Middle frontal gyrus (tissue), 1 donor: ENCODE measurements around the gene LONP1.
A peak's percentile ranks its signal among the peaks of the same experiment; 100 is the strongest.
"Not testable (repeated sequence)": the region's sequence is repeated elsewhere in the genome, so short reads cannot be mapped to it uniquely, and the experiment has no call there.

ENCODE experiments used
- DNase-seq: peaks from one replicate; pipeline ENCODE4 v3.0.0-alpha.2; 2015; ENCODE audit warnings: low spot score; ENCODE audit errors: extremely low spot score

Gene LONP1, protein sequence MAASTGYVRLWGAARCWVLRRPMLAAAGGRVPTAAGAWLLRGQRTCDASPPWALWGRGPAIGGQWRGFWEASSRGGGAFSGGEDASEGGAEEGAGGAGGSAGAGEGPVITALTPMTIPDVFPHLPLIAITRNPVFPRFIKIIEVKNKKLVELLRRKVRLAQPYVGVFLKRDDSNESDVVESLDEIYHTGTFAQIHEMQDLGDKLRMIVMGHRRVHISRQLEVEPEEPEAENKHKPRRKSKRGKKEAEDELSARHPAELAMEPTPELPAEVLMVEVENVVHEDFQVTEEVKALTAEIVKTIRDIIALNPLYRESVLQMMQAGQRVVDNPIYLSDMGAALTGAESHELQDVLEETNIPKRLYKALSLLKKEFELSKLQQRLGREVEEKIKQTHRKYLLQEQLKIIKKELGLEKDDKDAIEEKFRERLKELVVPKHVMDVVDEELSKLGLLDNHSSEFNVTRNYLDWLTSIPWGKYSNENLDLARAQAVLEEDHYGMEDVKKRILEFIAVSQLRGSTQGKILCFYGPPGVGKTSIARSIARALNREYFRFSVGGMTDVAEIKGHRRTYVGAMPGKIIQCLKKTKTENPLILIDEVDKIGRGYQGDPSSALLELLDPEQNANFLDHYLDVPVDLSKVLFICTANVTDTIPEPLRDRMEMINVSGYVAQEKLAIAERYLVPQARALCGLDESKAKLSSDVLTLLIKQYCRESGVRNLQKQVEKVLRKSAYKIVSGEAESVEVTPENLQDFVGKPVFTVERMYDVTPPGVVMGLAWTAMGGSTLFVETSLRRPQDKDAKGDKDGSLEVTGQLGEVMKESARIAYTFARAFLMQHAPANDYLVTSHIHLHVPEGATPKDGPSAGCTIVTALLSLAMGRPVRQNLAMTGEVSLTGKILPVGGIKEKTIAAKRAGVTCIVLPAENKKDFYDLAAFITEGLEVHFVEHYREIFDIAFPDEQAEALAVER

DNA sequence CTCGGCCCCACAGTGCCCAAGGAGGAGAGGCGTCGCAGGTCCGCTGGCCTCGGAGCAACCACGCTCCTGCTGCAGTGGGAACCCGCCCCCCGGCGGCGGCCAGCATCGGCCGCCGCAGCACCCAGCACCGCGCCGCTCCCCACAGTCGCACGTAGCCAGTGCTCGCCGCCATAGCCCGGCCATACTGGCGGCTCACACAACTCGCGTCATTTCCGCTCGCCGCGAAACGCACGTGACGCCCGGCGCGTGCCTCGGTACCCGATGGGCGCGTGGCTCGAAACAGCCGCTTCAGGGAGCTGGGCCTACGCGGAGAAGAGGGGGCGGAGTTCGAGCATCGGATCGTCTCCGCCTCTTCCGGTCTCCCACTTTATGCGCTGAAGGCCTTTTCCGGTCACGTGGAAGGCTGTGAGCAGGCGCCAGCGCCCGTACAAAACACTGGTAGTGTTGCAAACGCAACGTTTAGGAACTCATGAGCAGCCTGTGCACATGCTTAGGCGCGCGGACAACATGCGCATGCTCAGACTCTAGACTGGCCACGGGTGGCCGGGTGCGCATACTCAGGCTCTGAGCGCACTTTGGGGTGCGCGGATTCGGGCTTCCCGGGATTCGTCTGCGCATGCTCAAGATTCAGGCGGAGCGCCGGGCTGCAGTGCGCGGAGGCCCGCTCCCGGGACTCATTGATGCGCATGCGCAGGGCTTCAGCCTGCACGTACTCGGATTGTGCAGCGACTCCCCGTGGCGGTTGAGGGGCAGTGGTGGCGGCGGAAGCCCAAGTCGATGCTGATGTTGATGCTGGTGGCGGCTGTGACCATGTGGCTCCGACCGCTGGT lies at the start of gene LONP1, which contains the start of gene CATSPERD:
Gene LONP1, minus strand, starts transcription at position 186 of the 830 bp plus-strand sequence. Its CDS starts 14 bp downstream, at position 172.
Gene CATSPERD, plus strand, starts transcription at position 677 of the 830 bp plus-strand sequence. Its CDS starts 101 bp downstream, at position 778.
- DNase-seq = peak; percentile 98

DNA sequence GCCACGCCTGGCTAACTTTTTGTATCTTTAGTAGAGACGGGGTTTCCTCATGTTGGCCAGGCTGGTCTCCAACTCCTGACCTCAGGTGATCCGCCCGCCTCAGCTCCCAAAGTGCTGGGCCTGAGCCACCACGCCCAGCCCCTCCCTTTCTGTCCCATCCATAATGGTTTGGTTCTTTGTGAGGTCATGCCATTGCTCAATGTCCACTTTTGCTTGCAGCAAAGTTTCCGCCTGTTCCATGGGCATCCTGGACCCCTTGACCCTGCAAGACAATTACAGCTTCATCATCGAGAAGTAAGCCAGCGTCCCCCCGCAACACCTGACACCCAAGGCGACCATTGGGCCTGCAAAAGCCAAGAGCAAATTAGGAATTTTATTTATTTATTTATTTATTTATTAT lies 48.0 kb upstream of the LONP1 start:
- no peak for DNase-seq

DNA sequence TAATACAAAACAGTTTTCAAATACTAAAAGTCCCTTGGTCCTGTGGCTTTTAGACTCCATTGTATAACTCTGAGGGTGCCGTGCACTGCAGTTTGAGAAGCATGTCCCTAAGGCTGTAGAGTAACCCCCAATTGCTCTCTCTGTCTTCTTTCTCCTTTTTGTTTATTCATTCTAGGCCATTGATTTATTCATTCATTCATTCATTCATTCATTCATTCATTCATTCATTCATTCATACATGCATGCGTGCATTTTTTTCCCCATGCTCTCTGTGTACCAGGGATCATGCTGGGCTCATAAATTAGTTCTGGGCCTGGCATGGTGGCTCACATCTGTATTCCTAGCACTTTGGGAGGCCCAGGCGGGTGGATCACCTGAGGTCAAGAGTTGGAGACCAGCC lies 45.3 kb upstream of the LONP1 start:
- no peak for DNase-seq

DNA sequence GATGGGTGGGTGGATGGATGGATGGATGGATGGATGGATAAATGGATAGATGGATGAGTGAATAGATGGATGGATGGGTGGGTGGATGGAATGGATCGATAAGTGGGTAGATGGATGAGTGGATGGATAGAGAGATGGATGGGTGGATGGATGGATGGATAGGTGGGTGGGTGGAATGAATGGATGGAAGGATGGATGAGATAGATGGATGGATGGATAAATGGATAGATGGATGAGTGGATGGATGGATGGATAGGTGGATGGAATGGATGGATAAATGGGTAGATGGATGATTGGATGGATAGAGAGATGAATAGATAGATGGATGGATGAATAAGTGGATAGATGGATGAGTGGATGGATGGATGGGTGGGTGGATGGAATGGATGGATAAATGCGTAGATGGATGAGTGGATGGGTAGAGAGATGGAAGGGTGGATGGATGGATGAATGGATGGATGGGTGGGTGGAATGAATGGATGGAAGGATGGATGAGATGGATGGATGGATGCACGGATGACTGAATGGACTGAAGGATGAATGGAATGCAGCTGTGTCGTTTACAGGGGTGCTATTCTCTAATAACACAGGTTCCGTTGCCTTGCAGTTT lies 42.8 kb upstream of the LONP1 start:
- DNase-seq = no peak

DNA sequence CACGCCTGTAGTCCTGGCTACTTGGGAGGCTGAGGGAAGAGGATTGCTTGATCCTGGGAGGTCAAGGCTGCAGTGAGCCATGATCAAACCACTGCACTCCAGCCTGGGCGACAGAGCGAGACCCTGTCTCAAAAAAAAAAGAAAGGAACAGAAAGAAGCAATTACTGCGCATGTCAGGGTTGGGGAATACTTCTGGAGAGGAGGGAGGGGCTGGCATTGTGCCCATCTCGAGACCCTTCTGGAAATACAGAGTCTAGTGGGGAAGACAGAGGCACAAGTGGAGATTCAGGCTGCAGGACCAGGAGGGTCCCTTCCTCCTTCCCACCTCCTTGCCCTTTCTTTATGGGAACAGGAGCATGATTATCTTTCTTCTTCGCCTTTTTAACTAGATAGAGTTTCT lies 33.8 kb upstream of the LONP1 start:
- no peak for DNase-seq

DNA sequence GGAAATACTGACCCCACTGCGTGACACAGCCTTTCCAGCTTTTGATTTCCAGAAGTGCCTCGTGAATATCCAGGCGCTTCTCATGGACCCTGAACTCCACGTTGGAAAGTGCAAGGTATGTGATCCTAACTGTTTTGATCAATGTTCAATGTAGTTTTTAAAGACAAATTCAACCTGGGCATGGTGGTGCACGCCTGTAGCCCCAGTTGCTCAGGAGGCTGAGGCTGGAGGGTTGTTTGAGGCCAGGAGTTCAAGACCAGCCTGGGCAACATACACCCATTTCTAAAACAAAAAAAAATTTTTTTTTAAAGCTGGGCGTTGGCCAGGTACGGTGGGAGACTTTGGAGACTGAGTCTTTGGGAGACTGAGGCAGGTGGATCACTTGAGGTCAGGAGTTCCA lies 31.8 kb upstream of the LONP1 start:
- DNase-seq = no peak

DNA sequence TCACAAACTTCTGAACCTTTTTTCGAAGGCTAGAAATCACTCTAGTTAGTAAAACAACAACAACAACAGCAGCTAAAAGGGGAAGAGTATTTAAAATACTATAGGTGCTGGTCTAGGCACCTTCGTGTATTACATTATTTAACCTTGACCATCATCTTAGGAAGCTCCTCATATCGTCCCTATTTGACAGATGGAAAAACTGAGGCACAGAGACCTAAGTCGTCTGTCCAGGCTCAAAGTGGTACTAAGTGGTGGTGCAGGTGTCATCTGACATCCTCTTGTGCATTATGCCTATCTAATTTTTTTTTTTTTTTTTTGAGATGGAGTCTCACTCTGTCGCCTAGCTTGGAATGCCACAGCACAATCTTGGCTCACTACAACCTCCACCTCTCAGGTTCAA lies 29.6 kb upstream of the LONP1 start:
- no peak for DNase-seq

DNA sequence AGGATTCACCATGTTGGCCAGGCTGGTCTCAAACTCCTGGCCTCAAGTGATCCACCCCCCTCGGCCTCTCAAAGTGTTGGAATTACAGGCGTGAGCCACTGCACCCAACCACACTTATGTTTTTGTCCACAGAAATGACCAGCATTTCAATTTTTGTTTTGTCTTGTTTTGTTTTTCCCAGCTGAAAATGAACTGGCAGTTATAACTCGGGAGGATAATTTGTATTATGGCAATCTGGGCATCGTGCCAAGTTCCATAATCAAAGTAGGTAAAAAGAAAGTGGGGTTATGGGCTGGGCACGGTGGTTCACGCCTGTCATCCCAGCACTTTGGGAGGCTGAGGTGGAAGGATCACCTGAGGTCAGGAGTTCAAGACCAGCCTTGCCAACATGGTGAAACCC lies 29.0 kb upstream of the LONP1 start:
- DNase-seq = not testable (repeated sequence)

DNA sequence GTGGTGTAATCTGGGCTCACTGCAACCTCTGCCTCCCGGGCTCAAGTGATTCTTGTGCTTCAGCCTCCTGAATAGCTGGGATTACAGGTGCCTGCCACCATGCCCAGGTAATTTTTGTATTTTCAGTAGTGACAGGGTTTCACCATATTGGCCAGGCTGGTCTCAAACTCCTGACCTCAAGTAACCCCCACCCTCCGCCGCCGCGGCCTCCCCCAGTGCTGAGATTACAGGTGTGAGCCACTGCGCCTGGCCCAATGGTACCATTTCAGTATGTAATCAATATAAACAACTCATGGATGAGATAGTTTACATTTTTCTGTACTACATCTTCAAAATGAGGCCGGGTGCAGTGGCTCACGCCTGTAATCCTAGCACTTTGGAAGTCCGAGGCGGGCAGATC lies 25.1 kb upstream of the LONP1 start:
- DNase-seq = not testable (repeated sequence)

DNA sequence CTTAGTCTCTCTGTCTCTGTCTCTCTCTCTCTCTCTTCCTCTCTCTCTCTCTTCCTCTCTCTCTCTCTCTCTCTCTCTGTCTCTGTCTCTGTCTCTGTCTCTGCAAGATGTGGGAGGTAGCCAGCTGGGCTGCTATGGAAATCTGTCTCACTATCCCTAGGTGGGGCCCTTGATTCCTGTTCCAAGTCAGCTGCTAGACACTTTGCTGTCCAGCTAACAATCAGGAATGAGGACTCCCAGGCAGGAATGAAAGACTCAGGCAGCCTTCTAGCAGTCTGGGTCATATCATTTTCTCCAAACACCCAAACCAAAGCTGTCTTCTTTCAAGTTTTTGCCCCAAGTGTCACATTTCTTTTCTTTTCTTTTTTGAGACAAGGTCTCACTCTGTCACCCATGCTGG lies 23.7 kb upstream of the LONP1 start:
- no peak for DNase-seq

DNA sequence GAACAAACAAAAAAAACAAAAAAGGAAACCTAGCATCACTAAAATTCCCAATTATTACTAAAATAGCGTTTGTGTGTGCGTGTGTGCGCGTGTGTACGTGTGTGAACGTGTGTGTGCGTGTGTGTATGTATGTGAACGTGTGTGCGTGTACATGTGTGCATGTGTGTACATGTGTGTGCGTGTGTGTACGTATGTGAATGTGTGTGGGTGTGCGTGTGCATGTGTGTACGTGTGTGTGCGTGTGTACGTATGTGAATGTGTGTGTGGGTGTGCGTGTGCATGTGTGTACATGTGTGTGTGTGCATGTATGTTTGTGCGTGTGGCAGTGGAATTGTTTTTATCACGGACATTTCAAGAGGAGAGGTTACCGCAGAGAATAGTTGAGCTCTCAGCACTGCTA lies 22.1 kb upstream of the LONP1 start:
- no peak for DNase-seq

DNA sequence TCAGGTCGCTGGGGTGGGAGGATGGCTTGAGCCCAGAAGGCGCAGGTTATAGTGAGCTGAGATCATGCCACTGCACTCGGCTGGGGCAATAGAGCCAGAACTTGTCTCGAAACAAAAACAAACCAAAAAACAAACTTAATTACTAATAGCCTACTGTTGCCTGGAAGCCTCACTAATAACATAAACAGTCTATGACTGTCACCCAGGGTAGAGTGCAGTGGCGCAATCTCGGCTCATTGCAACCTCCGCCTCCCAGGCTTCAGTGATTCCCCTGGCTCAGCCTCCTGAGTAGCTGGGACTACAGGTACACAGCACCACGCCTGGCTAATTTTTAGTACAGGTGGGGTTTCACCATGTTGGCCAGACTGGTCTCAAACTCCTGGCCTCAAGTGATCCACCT lies 18.5 kb upstream of the LONP1 start:
- no peak for DNase-seq

DNA sequence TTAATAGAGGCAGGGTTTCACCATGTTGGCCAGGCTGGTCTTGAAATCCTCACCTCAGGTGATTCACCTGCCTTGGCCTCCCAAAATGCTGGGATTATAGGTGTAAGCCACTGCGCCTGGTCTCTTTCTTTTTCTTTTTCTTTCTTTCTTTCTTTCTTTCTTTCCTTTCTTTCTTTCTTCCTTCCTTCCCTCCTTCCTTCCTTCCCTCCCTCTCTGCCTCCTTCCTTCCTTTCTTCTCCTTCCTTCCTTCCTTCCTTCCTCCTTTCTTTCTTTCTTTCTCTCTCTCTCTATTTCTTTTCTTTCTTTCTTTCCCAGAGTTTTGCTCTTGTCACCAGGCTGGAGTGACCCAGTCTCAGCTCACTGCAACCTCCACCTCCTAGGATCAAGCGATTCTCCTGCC lies 13.2 kb upstream of the LONP1 start:
- not testable (repeated sequence) for DNase-seq

DNA sequence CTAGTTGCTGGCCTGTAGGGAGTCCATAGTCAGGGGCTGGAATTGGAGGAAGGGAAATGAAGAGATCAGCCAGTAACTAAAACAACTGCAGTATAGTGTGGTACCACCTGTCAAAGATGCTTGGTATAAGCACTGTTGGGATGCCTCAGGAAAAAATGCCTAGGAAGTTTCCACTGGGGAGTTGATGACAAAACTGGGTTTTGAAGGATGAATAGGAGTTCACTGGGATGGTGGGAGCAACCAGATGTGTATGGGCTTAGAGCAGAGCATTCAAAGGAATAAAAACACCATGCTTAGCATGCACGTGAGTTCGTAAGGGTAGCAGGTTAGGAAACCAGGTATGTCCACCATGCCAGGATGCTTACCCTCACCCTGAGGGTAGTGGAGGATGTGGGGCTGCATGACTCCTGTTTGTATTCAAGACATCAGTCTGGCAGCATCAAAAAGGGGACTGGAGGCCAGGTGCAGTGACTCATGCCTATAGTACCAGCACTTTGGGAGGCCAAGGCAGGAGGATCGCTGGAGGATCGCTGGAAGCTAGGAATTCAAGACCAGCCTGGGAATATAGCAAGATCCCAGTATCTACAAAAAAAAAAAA lies 7.6 kb upstream of the LONP1 start:
- DNase-seq = no peak

DNA sequence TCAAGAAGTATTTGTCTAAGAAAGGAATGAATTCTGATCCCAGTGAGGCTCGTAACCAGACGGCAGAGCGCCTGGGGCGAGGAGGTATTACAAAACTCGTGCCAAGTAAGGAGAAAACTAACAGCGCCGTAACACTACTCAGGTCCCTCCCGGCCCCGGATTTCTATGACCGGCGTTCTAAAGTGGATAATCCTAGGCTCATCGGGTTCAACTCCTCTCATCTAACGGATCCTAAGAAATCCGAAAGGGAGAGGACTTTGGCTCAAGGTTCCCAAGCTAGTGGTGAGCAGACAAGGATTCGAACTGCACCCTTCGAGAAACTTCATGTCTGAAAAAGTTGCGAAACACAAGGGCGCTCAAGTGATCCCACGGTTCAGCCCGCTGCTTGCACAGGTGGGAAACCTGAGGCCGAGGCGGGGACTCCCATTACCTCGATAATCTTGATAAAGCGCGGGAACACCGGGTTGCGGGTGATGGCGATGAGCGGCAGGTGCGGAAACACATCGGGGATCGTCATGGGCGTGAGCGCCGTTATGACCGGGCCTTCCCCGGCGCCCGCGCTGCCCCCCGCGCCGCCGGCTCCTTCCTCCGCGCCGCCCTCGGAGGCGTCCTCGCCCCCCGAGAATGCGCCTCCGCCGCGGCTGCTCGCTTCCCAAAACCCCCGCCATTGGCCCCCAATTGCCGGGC lies 529 bp downstream of the LONP1 start:
- DNase-seq = no peak

DNA sequence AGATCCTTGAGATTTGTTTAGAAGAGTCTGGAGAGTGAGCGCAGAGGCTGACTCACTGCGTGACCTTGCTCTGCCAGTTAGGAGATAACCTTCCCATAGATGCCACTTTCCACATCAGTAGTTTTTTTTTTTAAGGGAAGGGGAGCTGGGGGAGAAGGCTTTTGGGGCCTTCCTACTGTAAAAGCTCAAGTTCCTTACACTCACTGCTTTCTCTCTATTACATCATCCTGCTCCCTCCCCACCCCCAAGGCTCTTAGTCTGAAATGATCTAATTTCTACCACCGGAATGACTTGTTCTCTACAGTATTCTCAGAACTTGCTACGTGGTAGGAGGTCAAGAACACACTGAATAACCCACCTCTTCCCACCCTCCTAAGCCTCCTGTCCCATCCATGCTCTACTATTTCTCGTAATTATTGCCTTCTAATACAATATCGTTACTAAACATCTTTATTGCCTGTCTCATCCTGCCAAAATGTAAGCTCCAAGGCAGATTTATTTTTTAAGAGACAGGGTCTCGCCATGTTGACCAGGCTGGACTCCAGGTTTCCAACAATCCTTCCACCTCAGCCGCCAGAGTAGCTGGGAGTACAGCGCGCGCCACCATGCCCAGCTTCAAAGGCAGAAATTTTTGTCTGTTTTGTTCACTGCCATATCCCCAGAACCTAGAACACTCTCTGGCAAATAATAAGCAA lies 1.2 kb downstream of the LONP1 start:
- DNase-seq = no peak

DNA sequence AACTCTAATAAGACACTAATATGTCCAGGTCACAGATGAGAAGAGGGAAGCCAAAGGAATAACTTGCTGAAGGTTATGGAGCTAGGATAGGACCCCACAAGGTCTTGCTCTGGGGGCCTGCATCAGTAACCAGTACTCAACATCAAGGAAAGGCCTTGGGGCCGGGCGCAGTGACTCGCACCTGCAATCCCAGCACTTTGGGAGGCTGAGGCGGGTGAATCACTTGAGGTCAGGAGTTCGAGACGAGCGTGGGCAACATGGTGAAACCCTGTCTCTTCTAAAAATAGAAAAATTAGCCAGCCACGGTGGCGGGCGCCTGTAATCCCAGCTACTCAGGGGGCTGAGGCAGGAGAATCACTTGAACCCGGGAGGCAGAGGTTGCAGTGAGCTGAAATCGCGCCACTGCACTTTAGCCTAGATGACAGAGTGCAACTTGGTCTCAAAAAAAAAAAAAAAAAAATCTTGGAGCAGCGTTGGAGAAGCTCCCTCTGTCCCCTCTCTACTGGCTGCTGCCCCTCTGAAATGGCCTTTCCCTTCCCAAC lies 1.8 kb downstream of the LONP1 start:
- DNase-seq = no peak

DNA sequence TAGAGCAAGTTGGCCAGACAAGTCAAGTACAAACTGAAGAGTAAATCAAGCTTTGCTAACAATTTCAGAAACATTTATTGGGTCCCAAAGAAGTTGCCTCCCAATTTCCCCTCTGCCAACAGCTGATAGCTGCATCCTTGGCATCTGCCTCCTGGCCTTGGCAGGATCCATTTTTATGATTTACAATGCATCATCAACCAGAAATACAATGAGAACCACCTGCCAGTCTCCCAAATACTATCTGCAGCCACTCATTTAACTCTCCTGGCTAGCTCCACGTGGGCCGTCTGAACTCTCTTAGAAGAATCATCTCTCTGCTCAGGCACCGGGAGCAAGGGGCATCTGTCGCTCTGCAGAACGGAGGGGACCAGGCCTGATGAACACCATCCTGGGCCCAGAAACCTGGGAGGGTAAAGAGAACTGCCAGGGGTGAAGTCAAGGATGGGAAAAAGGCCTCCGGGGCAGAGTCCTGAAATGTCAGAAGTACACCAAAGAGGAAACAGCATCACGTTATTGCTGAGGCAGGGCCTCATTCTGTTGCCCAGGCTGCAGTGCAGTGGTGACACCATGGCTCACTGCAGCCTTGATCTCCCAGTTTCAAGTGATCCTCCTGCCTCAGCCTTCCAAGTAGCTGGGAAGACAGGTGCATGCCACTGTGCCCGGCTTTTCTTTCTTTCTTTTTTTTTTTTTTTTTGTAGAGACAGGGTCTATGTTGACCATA lies 2.6 kb downstream of the LONP1 start:
- no peak for DNase-seq
